ENCODE measurements around the gene GMPR2.

GRCh38 chr14:24228902-24229301, 3.8 kb upstream of the GMPR2 start:
- no peak for TF ChIP-seq CTCF (IDR thresholded peaks at IDR 0.05)
- no peak for TF ChIP-seq POLR2A (IDR thresholded peaks at IDR 0.05)
